Measurements from ENCODE around the gene UROC1.

The UROC1 gene

GRCh38 chr3:126439346-126439967 is 78.1 kb downstream of the UROC1 start:
- TF ChIP-seq EGR1 (IDR thresholded peaks at IDR 0.05) (no peak), YY1 (IDR thresholded peaks at IDR 0.05; ENCODE audit: low read depth) (no peak), EP300 (IDR thresholded peaks at IDR 0.05; ENCODE audit: borderline replicate concordance) (no peak), TEAD4 (IDR thresholded peaks at IDR 0.05) (no peak), TCF12 (IDR thresholded peaks at IDR 0.05; ENCODE audit: low read depth) (no peak), RAD21 (IDR thresholded peaks at IDR 0.05; ENCODE audit: low read depth) (no peak), ZBTB7A (IDR thresholded peaks at IDR 0.05; ENCODE audit: low read depth) (no peak), REST (IDR thresholded peaks at IDR 0.05; ENCODE audit: low read depth) (no peak), MAX (IDR thresholded peaks at IDR 0.05) (no peak), FOXM1 (IDR thresholded peaks at IDR 0.05; ENCODE audit: borderline replicate concordance, low read depth) (no peak), CREB1 (IDR thresholded peaks at IDR 0.05; ENCODE audit: low read depth) (no peak), USF1 (IDR thresholded peaks at IDR 0.05) (no peak), TAF1 (IDR thresholded peaks at IDR 0.05; ENCODE audit: low read depth) (no peak), CEBPB (IDR thresholded peaks at IDR 0.05) (no peak), NFIC (IDR thresholded peaks at IDR 0.05) (no peak)

- TF ChIP-seq YY1 (IDR thresholded peaks at IDR 0.05; ENCODE audit: low read depth) (no peak), CREB1 (IDR thresholded peaks at IDR 0.05; ENCODE audit: low read depth) (no peak), TAF1 (IDR thresholded peaks at IDR 0.05; ENCODE audit: low read depth) (no peak), NFIC (IDR thresholded peaks at IDR 0.05) (no peak)
These were observed 78.8 kb downstream of the UROC1 start for GRCh38 chr3:126438746-126439145.

GRCh38 chr3:126438186-126438585 is 79.4 kb downstream of the UROC1 start:
- TF ChIP-seq ZBTB7A (IDR thresholded peaks at IDR 0.05; ENCODE audit: low read depth), result no peak
- TF ChIP-seq EGR1 (IDR thresholded peaks at IDR 0.05), result no peak
- no peak for TF ChIP-seq NFIC (IDR thresholded peaks at IDR 0.05)
- no peak for TF ChIP-seq FOXM1 (IDR thresholded peaks at IDR 0.05; ENCODE audit: borderline replicate concordance, low read depth)
- TF ChIP-seq USF1 (IDR thresholded peaks at IDR 0.05), result no peak
- no peak for TF ChIP-seq EP300 (IDR thresholded peaks at IDR 0.05; ENCODE audit: borderline replicate concordance)
- TF ChIP-seq CREB1 (IDR thresholded peaks at IDR 0.05; ENCODE audit: low read depth), result no peak
- no peak for TF ChIP-seq TEAD4 (IDR thresholded peaks at IDR 0.05)
- TF ChIP-seq MAX (IDR thresholded peaks at IDR 0.05), result no peak
- TF ChIP-seq RAD21 (IDR thresholded peaks at IDR 0.05; ENCODE audit: low read depth), result no peak
- TF ChIP-seq YY1 (IDR thresholded peaks at IDR 0.05; ENCODE audit: low read depth), result no peak
- TF ChIP-seq REST (IDR thresholded peaks at IDR 0.05; ENCODE audit: low read depth), result no peak
- no peak for TF ChIP-seq TCF12 (IDR thresholded peaks at IDR 0.05; ENCODE audit: low read depth)
- TF ChIP-seq TAF1 (IDR thresholded peaks at IDR 0.05; ENCODE audit: low read depth), result no peak
- TF ChIP-seq CEBPB (IDR thresholded peaks at IDR 0.05), result no peak

GRCh38 chr3:126436826-126437717 is 80.5 kb downstream of the UROC1 start:
- TF ChIP-seq NFIC (IDR thresholded peaks at IDR 0.05), result no peak
- no peak for TF ChIP-seq EP300 (IDR thresholded peaks at IDR 0.05; ENCODE audit: borderline replicate concordance)
- no peak for TF ChIP-seq YY1 (IDR thresholded peaks at IDR 0.05; ENCODE audit: low read depth)
- no peak for TF ChIP-seq RAD21 (IDR thresholded peaks at IDR 0.05; ENCODE audit: low read depth)
- no peak for TF ChIP-seq TEAD4 (IDR thresholded peaks at IDR 0.05)
- no peak for TF ChIP-seq ZBTB7A (IDR thresholded peaks at IDR 0.05; ENCODE audit: low read depth)
- no peak for TF ChIP-seq USF1 (IDR thresholded peaks at IDR 0.05)
- no peak for TF ChIP-seq REST (IDR thresholded peaks at IDR 0.05; ENCODE audit: low read depth)
- no peak for TF ChIP-seq TCF12 (IDR thresholded peaks at IDR 0.05; ENCODE audit: low read depth)
- TF ChIP-seq CREB1 (IDR thresholded peaks at IDR 0.05; ENCODE audit: low read depth), result no peak
- no peak for TF ChIP-seq TAF1 (IDR thresholded peaks at IDR 0.05; ENCODE audit: low read depth)
- no peak for TF ChIP-seq CEBPB (IDR thresholded peaks at IDR 0.05)
- no peak for TF ChIP-seq EGR1 (IDR thresholded peaks at IDR 0.05)
- no peak for TF ChIP-seq MAX (IDR thresholded peaks at IDR 0.05)
- TF ChIP-seq FOXM1 (IDR thresholded peaks at IDR 0.05; ENCODE audit: borderline replicate concordance, low read depth), result no peak

All from Ishikawa (cell line).